Measurements from ENCODE around the gene DLG5.

The DLG5 gene

GRCh38 chr10:77742172-77742571 lies 184.4 kb downstream of the DLG5 start:
- DNase-seq: no peak

DNA sequence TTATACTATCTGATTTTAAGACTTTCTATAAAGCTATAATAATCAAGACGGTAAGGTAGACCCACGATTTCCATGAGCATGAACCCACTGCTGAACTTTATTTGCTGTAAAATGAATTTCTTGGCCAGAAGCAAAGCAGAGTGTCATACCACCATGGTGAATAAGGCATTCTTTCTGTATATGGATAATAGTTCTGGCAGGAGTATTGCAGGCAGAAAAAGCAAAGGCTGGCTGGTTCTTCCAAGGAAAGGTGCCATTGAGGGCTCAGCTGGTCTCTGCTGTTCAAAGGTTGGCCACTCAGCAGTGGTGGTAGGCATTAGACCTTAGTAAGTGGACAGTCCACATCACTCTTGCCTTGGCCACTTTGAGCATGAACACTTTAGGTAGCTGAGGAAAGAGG lies 184.8 kb downstream of the DLG5 start:
- DNase-seq: no peak

Measured in activated CD4-positive, CD25-positive, alpha-beta regulatory T cell (primary cell).